HCT116 (cell line): ENCODE results near the gene MOV10. TPM values are rescaled to one million over a fixed set of nuclear protein-coding genes. Genes with fewer than 3 reads are reported as not detected.

Source experiments
- ATAC-seq: fragments of 200-7000 bp; cut with Tn5 transposase; 2 replicates; pipeline ENCODE4 v1.9.1; 2020; ENCODE audit warnings: mild to moderate bottlenecking, moderate library complexity
- BruUV-seq: library from RNA; stranded (reverse); fragments of 400-500 nt; replicated peaks from 2 replicates; lab custom pipeline; 2021; lab: Mats Ljungman, UMichigan
- CTCF ChIA-PET: fragments of 300-600 bp; sonication (Branson Sonifier 250); formaldehyde crosslinking; loops from one replicate; lab custom pipeline; 2021; ENCODE audit warnings: antibody characterized with exemption; lab: Charles Lee
- POLR2A ChIA-PET: fragments of 300-600, 350-600 bp; sonication (Branson Sonifier 250); formaldehyde crosslinking; loops from one replicate; lab custom pipeline; 2021; ENCODE audit warnings: antibody characterized with exemption; lab: Charles Lee
- RAD21 ChIA-PET, 2 experiments: fragments of 300-600 bp; sonication (Branson Sonifier 250); formaldehyde crosslinking; loops; one replicate each; lab custom pipeline; 2023; ENCODE audit warnings: low total read pairs in 2 of 2; ENCODE audit not compliant: uncharacterized antibody in 2 of 2, unreplicated experiment in 2 of 2, low non-redundant PET in 1 of 2; lab: Charles Lee
- DNase-seq: peaks from one replicate; pipeline ENCODE4 v3.0.0-alpha.2; 2010; ENCODE audit warnings: low read depth, low spot score
- H2AFZ ChIP-seq: fragments of 200-600 bp; shearing (Covaris generic), sonication (generic); 2 replicates; pipeline ENCODE4 v1.6.1; 2017; ENCODE audit warnings: low read depth, mixed run types, mixed read lengths, antibody characterized with exemption, low read length; ENCODE audit not compliant: poor library complexity, severe bottlenecking
- H3K27ac ChIP-seq: 2 replicates; pipeline ENCODE4 v1.5.1; 2012; ENCODE audit warnings: low read depth, low read length
- H3K27me3 ChIP-seq: fragments of 200-600 bp; sonication (generic); 2 replicates; pipeline ENCODE4 v1.6.1; 2016; ENCODE audit warnings: mixed run types, low read length, mixed read lengths; ENCODE audit not compliant: insufficient read depth
- H3K36me3 ChIP-seq, 2 experiments: fragments of 200-500 bp in 1 of 2; fragments of 200-600 bp in 1 of 2; sonication (Bioruptor generic) in 1 of 2; sonication (generic) in 1 of 2; 2 replicates each; pipeline versions ENCODE4 v1.5.1 to v1.6.1; 2014 to 2016; ENCODE audit warnings: low read length in 2 of 2, inconsistent platforms in 1 of 2, mixed read lengths in 1 of 2, mixed run types in 1 of 2; ENCODE audit not compliant: insufficient read depth in 2 of 2, control insufficient read depth in 1 of 2
- H3K4me1 ChIP-seq, 2 experiments: fragments of 200-600 bp in 1 of 2; sonication (generic) in 1 of 2; 2 replicates each; pipeline versions ENCODE4 v1.5.1 to v1.6.1; 2012 to 2017; ENCODE audit warnings: low read length in 2 of 2, inconsistent platforms in 1 of 2, mild to moderate bottlenecking in 1 of 2, mixed read lengths in 1 of 2, mixed run types in 1 of 2, moderate library complexity in 1 of 2; ENCODE audit not compliant: insufficient read depth in 2 of 2, control insufficient read depth in 1 of 2
- H3K4me2 ChIP-seq: fragments of 200-600 bp; sonication (generic); 2 replicates; pipeline ENCODE4 v1.6.1; 2017; ENCODE audit warnings: mixed run types, low read length, mixed read lengths
- H3K4me3 ChIP-seq, 2 experiments: fragments of 200-600 bp in 1 of 2; sonication (generic) in 1 of 2; replicated peaks in 1 of 2; 2 replicates each; pipeline ENCODE4 v1.5.1; 2011 to 2016; ENCODE audit warnings: low read length in 2 of 2, control low read depth in 1 of 2, low read depth in 1 of 2, mild to moderate bottlenecking in 1 of 2, mixed read lengths in 1 of 2, mixed run types in 1 of 2
- H3K79me2 ChIP-seq: fragments of 200-600 bp; sonication (generic); 2 replicates; pipeline ENCODE4 v1.6.1; 2017; ENCODE audit warnings: mild to moderate bottlenecking, mixed run types, low read length, moderate library complexity, mixed read lengths; ENCODE audit not compliant: insufficient read depth
- H3K9ac ChIP-seq: fragments of 200-600 bp; sonication (generic); 2 replicates; pipeline ENCODE4 v1.6.1; 2016; ENCODE audit warnings: low read length, mixed read lengths
- H3K9me2 ChIP-seq: fragments of 200-600 bp; sonication (generic), shearing (Covaris generic); 2 replicates; pipeline ENCODE4 v1.6.1; 2017; ENCODE audit warnings: mixed run types, mild to moderate bottlenecking, moderate library complexity; ENCODE audit not compliant: insufficient read depth
- H3K9me3 ChIP-seq, 2 experiments: fragments of 200-500 bp in 1 of 2; fragments of 200-600 bp in 1 of 2; sonication (Bioruptor generic) in 1 of 2; sonication (generic) in 1 of 2; 2 replicates each; pipeline ENCODE4 v1.6.1; 2014 to 2017; ENCODE audit warnings: low read length in 2 of 2, mixed read lengths in 2 of 2, inconsistent platforms in 1 of 2, low read depth in 1 of 2, mild to moderate bottlenecking in 1 of 2, mixed run types in 1 of 2, moderate library complexity in 1 of 2; ENCODE audit not compliant: control insufficient read depth in 1 of 2, insufficient read depth in 1 of 2
- H4K20me1 ChIP-seq: fragments of 200-600 bp; sonication (generic), shearing (Covaris generic); 2 replicates; pipeline ENCODE4 v1.6.1; 2017; ENCODE audit warnings: mixed run types, mild to moderate bottlenecking, moderate library complexity; ENCODE audit not compliant: insufficient read depth
- ATF3 ChIP-seq: IDR thresholded peaks from 2 replicates; pipeline ENCODE4 v1.6.1; 2012
- CEBPB ChIP-seq: IDR thresholded peaks from 2 replicates; pipeline ENCODE4 v1.6.1; 2012; ENCODE audit warnings: low read depth
- EGR1 ChIP-seq: IDR thresholded peaks from 2 replicates; pipeline ENCODE4 v1.6.1; 2012; ENCODE audit warnings: low read depth
- EZH2 ChIP-seq: fragments of 200-600 bp; sonication (generic); IDR thresholded peaks from 2 replicates; pipeline ENCODE4 v1.6.1; 2017; ENCODE audit warnings: antibody characterized with exemption, mixed run types
- FOSL1 ChIP-seq: IDR thresholded peaks from 2 replicates; pipeline ENCODE4 v1.6.1; 2012; ENCODE audit warnings: low read depth
- JUND ChIP-seq: IDR thresholded peaks from 2 replicates; pipeline ENCODE4 v1.6.1; 2012
- MAX ChIP-seq: IDR thresholded peaks from 2 replicates; pipeline ENCODE4 v1.6.1; 2012
- POLR2A ChIP-seq: IDR thresholded peaks from 2 replicates; pipeline ENCODE4 v1.7.0; 2011; ENCODE audit warnings: borderline replicate concordance; ENCODE audit not compliant: insufficient read depth, insufficient read length; ENCODE audit errors: extremely low read depth
- POLR2AphosphoS5 ChIP-seq: IDR thresholded peaks from 2 replicates; pipeline ENCODE4 v1.6.1; 2011; ENCODE audit warnings: mild to moderate bottlenecking, low read depth, low read length, moderate library complexity
- SRF ChIP-seq: IDR thresholded peaks from 2 replicates; pipeline ENCODE4 v1.6.1; 2012; ENCODE audit warnings: low read depth
- YY1 ChIP-seq: IDR thresholded peaks from 2 replicates; pipeline ENCODE4 v1.6.1; 2011; ENCODE audit warnings: low read length, low read depth, moderate library complexity, mild to moderate bottlenecking; ENCODE audit not compliant: insufficient replicate concordance; ENCODE audit errors: extremely low read depth
- ZFX ChIP-seq: fragments of 450-650 bp; IDR thresholded peaks from 2 replicates; pipeline ENCODE4 v1.6.1; 2017
- intact Hi-C: fragments of 100-400 bp; cut with micrococcal nuclease; formaldehyde crosslinking; loops from 2 replicates; pipeline ENCODE4 v1.10.0; 2022
- total RNA-seq: library from RNA; stranded (reverse); gene quantifications from one replicate; pipeline ENCODE4 v1.2.1, GENCODE V29; 2021; ENCODE audit not compliant: unreplicated experiment

Gene MOV10
- total RNA-seq, 1 experiment from 2014 or later, result 109 TPM

GRCh38 chr1:112717263-112717873 is 42.9 kb downstream of the MOV10 start:
- TF ChIP-seq POLR2AphosphoS5 (no peak), MAX (no peak), ZFX (no peak), FOSL1 (no peak), CEBPB (no peak), POLR2A (no peak), ATF3 (no peak), YY1 (no peak), SRF (no peak), EGR1 (no peak), JUND (no peak), EZH2 (no peak)
- no peak overlapping the region for H3K4me3 ChIP-seq
- H4K20me1 ChIP-seq, result no peaks in the 10 kb centered on the region
- no TSS peak for BruUV-seq
- ChIA-PET RAD21 (interaction anchor here (0.6 to 3.3 kb wide), 2 partner anchors 78 to 87 kb away, joined by 3 to 16 read pairs; no protein-coding TSS in a partner anchor), POLR2A (interaction anchor here (3.5 kb wide), 1 partner anchor 87 kb away, joined by 16 read pairs; no protein-coding TSS in a partner anchor), CTCF (interaction anchor here (1.0 to 4.3 kb wide), 8 partner anchors 10 to 414 kb away, joined by 3 to 114 read pairs (median 12); partner anchors contain the start of genes LRIG2 and RHOC)
- H3K4me1 ChIP-seq, result peaks cover 18 to 39% of the 10 kb centered on the region in 2 experiments
- H3K9me3 ChIP-seq, result no peaks in the 10 kb centered on the region
- no peaks in the 10 kb centered on the region for H3K27me3 ChIP-seq
- intact Hi-C loops, result loop anchor here (2.0 to 5.0 kb wide), 3 partner anchors 165 to 355 kb away; partner anchors contain the start of genes LRIG2 and SLC16A1
- no peak overlapping the region for H3K27ac ChIP-seq
- DNase-seq (no peak), ATAC-seq (no peak)
- no peaks in the 10 kb centered on the region for H3K9me2 ChIP-seq
- H3K9ac ChIP-seq, result no peak overlapping the region
- H2AFZ ChIP-seq, result no peak overlapping the region
- no peaks in the 10 kb centered on the region for H3K36me3 ChIP-seq
- no peak overlapping the region for H3K4me2 ChIP-seq
- H3K79me2 ChIP-seq, result no peaks in the 10 kb centered on the region
